Progenitor cell of endocrine pancreas (in vitro differentiated cells): ENCODE data around the gene DSP. TPM values are rescaled to one million over a fixed set of nuclear protein-coding genes. Genes with fewer than 3 reads are reported as not detected.
A peak's percentile ranks its signal among the peaks of the same experiment; 100 is the strongest.

Source experiments
- DNase-seq: peaks from one replicate; pipeline ENCODE4 v3.0.0; 2021; ENCODE audit warnings: low spot score; ENCODE audit not compliant: unreplicated experiment
- H3K27ac Mint-ChIP-seq: 2 replicates; pipeline ENCODE4 v1.8.0; 2021; ENCODE audit warnings: mild to moderate bottlenecking, moderate library complexity, mixed read lengths
- H3K27me3 Mint-ChIP-seq: 2 replicates; pipeline ENCODE4 v1.8.0; 2021; ENCODE audit warnings: mixed read lengths
- H3K36me3 Mint-ChIP-seq: 2 replicates; pipeline ENCODE4 v1.8.0; 2022; ENCODE audit warnings: mixed read lengths; ENCODE audit not compliant: insufficient read depth
- H3K4me1 Mint-ChIP-seq: 2 replicates; pipeline ENCODE4 v1.8.0; 2021; ENCODE audit warnings: low read depth, mixed read lengths
- H3K4me3 Mint-ChIP-seq: 2 replicates; pipeline ENCODE4 v1.8.0; 2021; ENCODE audit warnings: low read depth, mild to moderate bottlenecking, moderate library complexity, mixed read lengths
- H3K9me3 Mint-ChIP-seq: 2 replicates; pipeline ENCODE4 v1.8.0; 2021; ENCODE audit warnings: low read depth, mixed read lengths
- CTCF ChIP-seq: fragments of 200-600 bp; sonication (generic); IDR thresholded peaks from one replicate; pipeline ENCODE4 v1.5.0; 2021; ENCODE audit warnings: antibody characterized with exemption, mild to moderate bottlenecking; ENCODE audit not compliant: unreplicated experiment
- total RNA-seq: library from RNA; stranded (reverse); gene quantifications from 2 replicates; pipeline ENCODE4 v1.2.1, GENCODE V29; 2021

Gene DSP
- total RNA-seq, 1 donor from 2014 or later = 365 TPM

DNA sequence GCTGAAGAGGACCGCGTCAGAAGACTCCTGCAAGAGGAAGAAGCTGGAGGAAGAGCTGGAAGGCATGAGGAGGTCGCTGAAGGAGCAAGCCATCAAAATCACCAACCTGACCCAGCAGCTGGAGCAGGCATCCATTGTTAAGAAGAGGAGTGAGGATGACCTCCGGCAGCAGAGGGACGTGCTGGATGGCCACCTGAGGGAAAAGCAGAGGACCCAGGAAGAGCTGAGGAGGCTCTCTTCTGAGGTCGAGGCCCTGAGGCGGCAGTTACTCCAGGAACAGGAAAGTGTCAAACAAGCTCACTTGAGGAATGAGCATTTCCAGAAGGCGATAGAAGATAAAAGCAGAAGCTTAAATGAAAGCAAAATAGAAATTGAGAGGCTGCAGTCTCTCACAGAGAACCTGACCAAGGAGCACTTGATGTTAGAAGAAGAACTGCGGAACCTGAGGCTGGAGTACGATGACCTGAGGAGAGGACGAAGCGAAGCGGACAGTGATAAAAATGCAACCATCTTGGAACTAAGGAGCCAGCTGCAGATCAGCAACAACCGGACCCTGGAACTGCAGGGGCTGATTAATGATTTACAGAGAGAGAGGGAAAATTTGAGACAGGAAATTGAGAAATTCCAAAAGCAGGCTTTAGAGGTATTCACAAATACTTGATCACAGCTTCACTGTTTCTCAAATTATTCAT, 39.6 kb downstream of the DSP start:
- no peak for TF ChIP-seq CTCF
- Mint-ChIP-seq H3K27me3 (no peaks in the 10 kb centered on the region), H3K36me3 (peaks cover 39% of the 10 kb centered on the region), H3K9me3 (no peaks in the 10 kb centered on the region), H3K27ac (no peak overlapping the region), H3K4me3 (no peak overlapping the region), H3K4me1 (no peaks in the 10 kb centered on the region)
- no peak for DNase-seq

GRCh38 chr6:7585287-7585930, 43.9 kb downstream of the DSP start:
- H3K4me3 Mint-ChIP-seq = no peak overlapping the region
- H3K27me3 Mint-ChIP-seq = no peaks in the 10 kb centered on the region
- H3K4me1 Mint-ChIP-seq = peaks cover 14% of the 10 kb centered on the region
- H3K9me3 Mint-ChIP-seq = no peaks in the 10 kb centered on the region
- no peak for DNase-seq
- peaks cover 29% of the 10 kb centered on the region for H3K36me3 Mint-ChIP-seq
- TF ChIP-seq CTCF = no peak
- H3K27ac Mint-ChIP-seq = no peak overlapping the region

DNA sequence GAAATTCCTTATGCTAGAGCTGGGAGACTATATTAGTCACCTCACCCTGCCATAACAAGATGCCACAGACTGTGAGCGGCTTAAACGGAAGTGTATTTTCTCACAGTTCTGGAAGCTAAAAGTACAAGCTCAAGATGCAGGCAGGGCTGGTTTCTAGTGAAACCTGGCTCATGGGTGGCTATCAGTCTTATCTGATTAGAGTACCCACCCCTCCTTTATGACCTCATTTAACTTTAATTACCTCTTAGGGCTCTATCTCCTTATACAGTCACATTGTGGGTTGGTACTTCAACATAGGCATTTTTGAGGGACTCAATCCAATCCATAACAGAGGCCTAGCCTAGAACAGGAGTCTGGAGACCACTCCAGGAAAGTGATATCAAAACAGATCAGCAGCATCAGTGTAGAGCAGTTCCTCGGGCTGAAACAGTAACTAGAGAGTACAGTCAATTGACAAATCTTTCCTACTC, 46.2 kb downstream of the DSP start:
- peak overlapping the region; percentile 68 for H3K27ac Mint-ChIP-seq
- no peaks in the 10 kb centered on the region for H3K9me3 Mint-ChIP-seq
- TF ChIP-seq CTCF = no peak
- DNase-seq = no peak
- H3K36me3 Mint-ChIP-seq = peaks cover 25% of the 10 kb centered on the region
- peaks cover 30% of the 10 kb centered on the region for H3K4me1 Mint-ChIP-seq
- H3K27me3 Mint-ChIP-seq = no peaks in the 10 kb centered on the region
- no peak overlapping the region for H3K4me3 Mint-ChIP-seq

GRCh38 chr6:7588506-7588905, 47.0 kb downstream of the DSP start:
- peaks cover 37% of the 10 kb centered on the region for H3K4me1 Mint-ChIP-seq
- H3K27ac Mint-ChIP-seq = no peak overlapping the region
- no peak overlapping the region for H3K4me3 Mint-ChIP-seq
- H3K9me3 Mint-ChIP-seq = no peaks in the 10 kb centered on the region
- no peaks in the 10 kb centered on the region for H3K27me3 Mint-ChIP-seq
- peaks cover 17% of the 10 kb centered on the region for H3K36me3 Mint-ChIP-seq
- no peak for TF ChIP-seq CTCF
- no peak for DNase-seq

DNA sequence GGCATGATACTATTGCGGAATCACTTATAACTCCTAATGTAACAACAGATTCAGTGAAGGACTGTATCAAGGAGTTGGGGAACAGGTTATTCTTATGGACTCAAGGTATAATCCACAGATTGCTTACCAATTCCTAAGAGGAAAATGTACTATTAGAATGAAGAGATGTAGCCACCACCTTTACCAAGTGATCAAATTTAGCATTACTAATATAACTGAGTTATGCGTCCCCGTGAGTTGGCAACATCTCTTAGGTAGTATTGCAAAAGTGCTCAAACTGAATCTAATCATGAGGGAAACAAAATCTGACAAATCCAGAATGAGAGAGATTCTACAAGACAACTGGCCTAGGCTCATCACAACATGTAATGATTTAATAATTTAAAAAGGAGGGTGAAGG, 47.8 kb downstream of the DSP start:
- Mint-ChIP-seq H3K36me3 (peaks cover 11% of the 10 kb centered on the region), H3K27ac (peak overlapping the region; percentile 97), H3K4me1 (peaks cover 37% of the 10 kb centered on the region), H3K27me3 (no peaks in the 10 kb centered on the region), H3K9me3 (no peaks in the 10 kb centered on the region), H3K4me3 (peak overlapping the region; percentile 98)
- DNase-seq = no peak
- TF ChIP-seq CTCF = no peak
